Smooth muscle cell of the brain vasculature (primary cell): ENCODE measurements around the gene CLEC18C.
"Not testable (repeated sequence)": the region's sequence is repeated elsewhere in the genome, so short reads cannot be mapped to it uniquely, and the experiment has no call there.

Source experiments
- DNase-seq: peaks from one replicate; pipeline ENCODE4 v3.0.0-alpha.2; 2012; ENCODE audit warnings: low read depth, low spot score

CLEC18C gene

DNA sequence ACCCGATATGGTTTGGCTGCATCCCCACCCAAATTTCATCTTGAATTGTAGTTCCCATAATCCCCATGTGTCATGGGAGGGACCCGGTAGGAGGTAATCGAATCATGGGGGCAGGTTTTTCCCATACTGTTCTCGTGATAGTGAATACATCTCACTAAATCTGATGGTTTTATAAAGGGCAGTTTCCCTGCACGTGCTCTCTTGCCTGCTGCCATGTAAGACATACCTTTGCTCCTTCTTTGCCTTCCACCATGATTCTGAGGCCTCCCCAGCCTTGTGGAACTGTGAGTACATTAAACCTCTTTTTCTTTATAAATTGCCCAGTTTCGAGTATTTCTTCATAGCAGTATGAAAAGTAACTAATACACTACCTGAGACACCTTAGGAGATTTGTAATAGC, 32.8 kb downstream of the CLEC18C start:
- DNase-seq, result not testable (repeated sequence)

- not testable (repeated sequence) for DNase-seq
Measured at GRCh38 chr16:70218586-70218985, 45.0 kb downstream of the CLEC18C start.

DNA sequence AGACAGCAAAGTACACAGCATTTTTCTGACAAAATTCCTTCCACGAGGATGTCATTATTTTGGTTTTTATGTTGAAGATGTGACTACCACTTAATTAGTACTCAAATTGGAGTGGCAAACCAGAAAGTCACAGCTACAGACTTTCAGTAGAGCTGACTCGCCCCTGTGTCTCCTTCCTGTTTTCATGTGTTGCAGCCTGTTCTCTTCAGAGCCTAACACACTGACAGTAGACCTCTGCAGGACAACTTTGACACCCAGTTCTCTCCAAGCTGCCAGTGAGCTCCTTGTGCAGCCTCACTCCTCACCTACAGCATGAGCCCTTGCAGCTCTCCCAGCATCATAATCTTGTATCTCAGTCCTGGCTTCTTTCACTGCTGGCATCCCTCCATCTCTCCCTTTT, 49.0 kb downstream of the CLEC18C start:
- not testable (repeated sequence) for DNase-seq

- not testable (repeated sequence) for DNase-seq
Measured at GRCh38 chr16:70223216-70223615, 49.6 kb downstream of the CLEC18C start.

- DNase-seq, result not testable (repeated sequence)
Measured at GRCh38 chr16:70223971-70224513, 50.5 kb downstream of the CLEC18C start.

DNA sequence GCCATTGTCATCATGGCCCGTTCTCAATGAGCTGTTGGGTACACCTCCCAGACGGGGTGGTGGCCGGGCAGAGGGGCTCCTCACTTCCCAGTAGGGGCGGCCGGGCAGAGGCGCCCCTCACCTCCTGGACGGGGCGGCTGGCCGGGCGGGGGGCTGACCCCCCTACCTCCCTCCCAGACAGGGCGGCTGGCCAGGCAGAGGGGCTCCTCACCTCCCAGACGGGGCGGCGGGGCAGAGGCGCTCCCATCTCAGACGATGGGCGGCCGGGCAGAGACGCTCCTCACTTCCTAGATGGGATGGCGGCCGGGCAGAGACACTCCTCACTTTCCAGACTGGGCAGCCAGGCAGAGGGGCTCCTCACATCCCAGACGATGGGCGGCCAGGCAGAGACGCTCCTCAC, 51.1 kb downstream of the CLEC18C start:
- not testable (repeated sequence) for DNase-seq

GRCh38 chr16:70225430-70225829, 51.8 kb downstream of the CLEC18C start:
- DNase-seq, result not testable (repeated sequence)

- DNase-seq, result not testable (repeated sequence)
Measured at GRCh38 chr16:70226024-70226423, 52.4 kb downstream of the CLEC18C start.

- DNase-seq, result not testable (repeated sequence)
Measured at GRCh38 chr16:70231831-70232230, 58.2 kb downstream of the CLEC18C start.
